ENCODE results near the gene NPM1. TPM values are rescaled to one million over a fixed set of nuclear protein-coding genes. Genes with fewer than 3 reads are reported as not detected.
A peak's percentile ranks its signal among the peaks of the same experiment; 100 is the strongest.

NPM1 gene
- total RNA-seq, 1 experiment from 2014 or later = 3,530 TPM

GRCh38 chr5:171418316-171418981 is 30.8 kb downstream of the NPM1 start:
- ChIA-PET POLR2A (interaction anchor here (0.6 to 0.9 kb wide), 3 partner anchors 198 to 465 kb away, joined by 3 to 5 read pairs (median 3); no protein-coding TSS in a partner anchor), CTCF (interaction anchor here (0.5 to 3.6 kb wide), 62 partner anchors 9 to 641 kb away, joined by 3 to 42 read pairs (median 5); partner anchors contain the start of gene FBXW11)
- peak; percentile 63 for ATAC-seq
- H3K4me3 Mint-ChIP-seq = peak overlapping the region; percentile 74
- H3K9me3 Mint-ChIP-seq = no peaks in the 10 kb centered on the region
- DNase-seq (ENCODE audit: low spot score) = peak; percentile 89
- H3K27ac Mint-ChIP-seq = no peak overlapping the region
- H3K4me1 Mint-ChIP-seq = peaks cover 25% of the 10 kb centered on the region
- TF ChIP-seq ZNF423 (CRISPR knock-in tag; IDR thresholded peaks at IDR 0.05) (peak; percentile 29; the same call in 1 of the 2 replicates), E2F1 (CRISPR knock-in tag; IDR thresholded peaks at IDR 0.05) (no peak), CTCF (IDR thresholded peaks at IDR 0.05) (peak; percentile 77), ARID4B (CRISPR knock-in tag; IDR thresholded peaks at IDR 0.05; ENCODE audit: borderline replicate concordance) (no peak), ETV6 (CRISPR knock-in tag; IDR thresholded peaks at IDR 0.05) (peak; percentile 92), FOXP4 (CRISPR knock-in tag; IDR thresholded peaks at IDR 0.05) (peak; percentile 65; the same call in 1 of the 2 replicates), PRRX2 (CRISPR knock-in tag; IDR thresholded peaks at IDR 0.05) (0 out of 2 replicates have a peak, but pooled peaks have one; percentile 10), TEAD1 (CRISPR knock-in tag; IDR thresholded peaks at IDR 0.05) (peak; percentile 67), AR (CRISPR knock-in tag; IDR thresholded peaks at IDR 0.05) (0 out of 2 replicates have a peak, but pooled peaks have one; percentile 10), SMAD4 (CRISPR knock-in tag; IDR thresholded peaks at IDR 0.05) (no peak), ZNF416 (CRISPR knock-in tag; IDR thresholded peaks at IDR 0.05) (peak; percentile 65; the same call in 1 of the 2 replicates), PRDM15 (CRISPR knock-in tag; IDR thresholded peaks at IDR 0.05) (peak; percentile 48; the same call in 1 of the 2 replicates), ZNF263 (CRISPR knock-in tag; IDR thresholded peaks at IDR 0.05; ENCODE audit: low read depth) (no peak), ATF6 (CRISPR knock-in tag; IDR thresholded peaks at IDR 0.05) (no peak), KAT7 (CRISPR knock-in tag; IDR thresholded peaks at IDR 0.05; ENCODE audit: borderline replicate concordance) (no peak)
- no peaks in the 10 kb centered on the region for H3K36me3 Mint-ChIP-seq
- peaks cover 39% of the 10 kb centered on the region for H3K27me3 Mint-ChIP-seq (ENCODE audit: low read depth)
